ENCODE measurements around the gene CMIP.

Gene CMIP

DNA sequence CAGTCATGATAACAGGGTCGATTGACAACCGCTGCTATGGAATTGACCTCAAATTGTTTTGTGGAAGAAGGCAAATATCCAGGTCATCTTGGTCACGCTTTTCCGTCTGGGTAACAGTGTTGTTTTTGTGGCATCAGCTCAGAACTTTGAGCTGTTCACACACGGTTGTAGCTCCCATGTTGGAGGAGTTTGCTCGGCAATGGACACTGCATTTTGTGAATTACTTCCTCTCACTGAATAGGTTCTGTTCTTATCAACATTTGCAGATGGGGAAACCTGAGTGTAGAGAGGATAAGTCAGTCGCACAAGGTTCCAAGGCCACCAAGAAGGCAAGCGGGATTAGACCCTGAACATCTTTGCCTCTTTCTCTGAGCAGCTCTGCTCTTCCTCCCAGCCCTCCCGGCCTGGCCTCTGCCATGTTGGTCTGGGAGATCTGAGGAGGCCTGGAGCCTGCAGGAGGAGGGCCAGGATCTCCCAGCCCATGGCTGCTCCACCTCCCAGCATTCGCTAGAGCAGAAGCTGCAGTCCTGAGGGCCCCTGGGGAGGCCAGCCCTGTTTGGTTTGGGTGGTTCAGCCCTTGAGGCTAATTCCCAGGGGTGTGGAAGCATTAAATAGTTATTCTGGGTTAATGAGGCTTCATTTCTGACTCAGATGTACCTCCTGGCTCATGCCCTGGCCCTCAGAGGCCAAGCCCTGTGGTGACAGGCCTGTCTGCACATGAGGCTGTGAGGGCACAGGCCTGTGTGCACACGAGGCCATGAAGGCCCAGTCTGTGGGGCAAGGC lies 180.3 kb downstream of the CMIP start:
- DNase-seq (ENCODE audit: low spot score), result no peak

GRCh38 chr16:81625544-81626153 lies 181.0 kb downstream of the CMIP start:
- peak; percentile 55 for DNase-seq (ENCODE audit: low spot score)

GRCh38 chr16:81626181-81626674 lies 181.6 kb downstream of the CMIP start:
- DNase-seq (ENCODE audit: low spot score), result no peak

DNA sequence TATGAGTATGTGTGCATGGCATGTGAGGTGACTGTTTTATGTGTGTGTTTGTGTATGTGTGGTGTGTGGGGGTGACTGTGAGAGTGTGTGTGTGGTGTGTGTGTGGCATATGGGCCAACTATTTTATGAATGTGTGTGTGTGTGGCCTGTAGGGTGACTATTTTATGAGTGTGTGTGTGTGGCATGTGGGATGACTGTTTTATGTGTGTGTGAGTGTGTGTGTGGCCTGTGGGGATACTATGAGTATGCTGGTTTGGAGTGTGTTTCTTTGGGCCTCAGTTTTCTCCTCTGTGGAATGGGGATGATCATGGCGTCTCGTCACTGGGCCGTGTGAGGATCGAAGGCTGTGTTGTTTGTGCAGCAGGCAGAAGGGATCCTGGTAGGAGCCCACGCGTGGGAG lies 182.4 kb downstream of the CMIP start:
- DNase-seq (ENCODE audit: low spot score), result no peak

DNA sequence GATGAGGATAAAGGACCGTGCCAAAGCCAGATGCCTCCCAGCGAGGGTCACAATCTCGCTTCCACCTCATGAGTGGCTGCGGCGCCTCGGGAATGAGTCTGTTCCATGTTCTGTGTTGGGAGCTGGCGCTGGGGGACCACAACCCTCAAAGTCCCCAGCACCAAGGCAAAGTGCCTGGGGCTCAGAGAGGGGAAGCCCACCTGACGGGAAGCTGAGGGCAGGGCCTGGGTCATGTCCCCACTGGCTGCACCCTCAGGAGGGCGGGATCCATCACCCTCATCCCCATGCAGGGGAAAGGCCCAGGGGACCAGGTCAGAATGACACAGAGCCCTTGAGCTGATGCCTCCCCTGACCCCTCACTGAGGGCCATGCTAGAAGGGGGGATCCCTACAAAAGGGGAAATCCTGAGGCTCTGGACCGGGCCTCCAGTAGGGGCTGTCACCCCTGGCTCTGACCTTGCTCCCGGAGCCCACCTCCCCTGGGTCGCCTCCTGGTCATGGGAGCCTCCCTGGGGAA lies 183.2 kb downstream of the CMIP start:
- no peak for DNase-seq (ENCODE audit: low spot score)

GRCh38 chr16:81629034-81629802 lies 184.6 kb downstream of the CMIP start:
- no peak for DNase-seq (ENCODE audit: low spot score)

GRCh38 chr16:81629896-81630634 lies 185.5 kb downstream of the CMIP start:
- DNase-seq (ENCODE audit: low spot score), result no peak

GRCh38 chr16:81630635-81631031 lies 186.0 kb downstream of the CMIP start:
- DNase-seq (ENCODE audit: low spot score), result no peak

GRCh38 chr16:81632392-81633146 lies 188.0 kb downstream of the CMIP start:
- no peak for DNase-seq (ENCODE audit: low spot score)

DNA sequence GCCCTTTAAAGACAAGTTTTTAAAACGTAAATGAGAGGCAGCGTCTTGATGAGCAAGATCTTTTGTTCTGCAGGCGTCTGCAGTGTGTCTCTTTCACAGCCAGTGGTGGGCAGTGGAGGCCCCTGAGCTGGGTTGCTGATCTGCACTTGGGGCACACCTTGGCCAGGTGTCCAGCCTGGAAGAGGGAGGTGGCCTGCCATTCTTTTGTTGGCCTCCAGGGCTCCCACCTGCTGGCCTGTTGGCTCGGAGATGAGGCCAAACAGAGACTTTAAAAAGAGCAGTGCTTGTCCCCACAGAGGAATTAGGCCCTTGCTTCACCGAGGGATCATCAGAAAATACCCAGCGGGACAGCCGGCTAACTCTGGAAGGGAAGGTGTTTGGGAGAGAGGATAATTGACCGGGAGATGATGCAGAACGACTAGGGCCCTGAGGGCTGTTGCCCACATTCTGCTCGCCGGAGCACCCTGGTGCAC lies 188.6 kb downstream of the CMIP start:
- no peak for DNase-seq (ENCODE audit: low spot score)

- DNase-seq (ENCODE audit: low spot score), result no peak
Measured at GRCh38 chr16:81633680-81634379, 189.2 kb downstream of the CMIP start.

- DNase-seq (ENCODE audit: low spot score), result peak; percentile 44
Measured at GRCh38 chr16:81634380-81635062, 189.9 kb downstream of the CMIP start.

- no peak for DNase-seq (ENCODE audit: low spot score)
Measured at GRCh38 chr16:81635063-81635937, 190.7 kb downstream of the CMIP start.

DNA sequence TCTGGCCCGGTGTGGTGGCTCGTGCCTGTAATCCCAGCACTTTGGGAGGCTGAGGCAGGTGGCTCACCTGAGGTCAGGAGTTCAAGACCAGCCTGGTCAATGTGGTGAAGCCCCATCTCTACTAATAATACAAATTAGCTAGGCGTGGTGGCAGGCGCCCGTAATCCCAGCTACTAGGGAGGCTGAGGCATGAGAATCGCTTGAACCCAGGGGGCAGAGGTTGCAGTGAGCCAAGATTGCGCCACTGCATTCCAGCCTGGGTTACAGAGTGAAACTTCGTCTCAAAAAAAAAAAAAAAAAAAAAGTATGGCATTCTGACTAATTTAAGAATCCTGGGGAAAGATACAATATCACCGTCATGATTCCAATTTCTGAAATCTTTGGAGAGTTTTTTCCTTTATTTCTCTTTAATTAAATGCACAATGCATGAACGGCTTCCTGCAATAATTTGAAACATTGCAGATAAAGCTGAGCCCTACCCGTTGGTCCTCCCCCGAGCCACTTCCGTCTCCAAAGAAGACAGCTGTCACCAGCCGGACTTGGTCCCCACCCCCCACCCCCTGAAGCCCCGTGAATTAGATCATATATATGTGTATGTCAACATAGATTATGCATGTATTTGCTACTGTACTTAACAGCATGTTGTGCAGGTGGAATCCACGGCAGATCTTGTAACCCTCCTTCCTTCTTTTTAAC lies 191.8 kb downstream of the CMIP start:
- no peak for DNase-seq (ENCODE audit: low spot score)

DNA sequence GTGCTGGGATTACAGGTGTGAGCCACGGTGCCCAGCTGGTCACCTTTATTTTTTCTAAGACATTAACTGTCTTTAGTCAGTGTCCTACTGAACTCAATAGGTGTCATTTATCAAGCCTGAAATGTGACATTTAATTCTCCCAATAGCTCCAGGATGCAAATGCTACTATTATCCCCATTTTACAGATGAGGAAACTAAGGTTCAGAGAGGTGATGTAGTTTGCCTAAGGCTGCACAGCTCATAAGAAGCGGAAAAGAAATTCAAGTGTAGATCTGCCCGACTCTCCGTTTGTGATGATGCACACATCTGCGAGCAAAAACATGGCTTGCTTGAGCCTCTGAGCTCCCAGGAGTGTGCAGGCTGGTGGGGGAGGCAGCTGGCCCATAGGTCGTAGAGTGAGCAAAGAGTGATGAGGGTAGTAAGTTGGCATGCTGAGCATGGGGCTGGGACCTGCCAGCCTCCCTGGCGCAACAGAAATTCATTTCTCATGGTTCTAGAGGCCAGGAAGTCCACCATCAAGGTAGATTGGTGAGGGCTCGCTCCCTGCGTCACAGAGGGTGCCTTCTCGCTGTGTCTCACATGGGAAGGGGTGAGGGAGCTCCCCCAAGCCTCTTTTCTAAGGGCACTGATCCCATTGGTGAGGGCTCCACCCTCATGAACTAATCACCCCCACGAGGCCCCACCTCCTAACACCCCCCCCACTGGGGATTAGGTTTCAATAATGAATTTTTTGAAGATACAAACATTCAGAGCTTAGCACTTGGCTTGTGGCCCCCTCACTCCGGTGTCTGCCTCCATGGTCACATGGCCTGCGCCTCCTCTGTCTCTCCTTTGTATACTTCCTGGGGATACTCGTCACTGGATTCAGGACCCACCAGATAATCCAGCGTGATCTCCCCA lies 193.0 kb downstream of the CMIP start:
- DNase-seq (ENCODE audit: low spot score), result no peak

DNA sequence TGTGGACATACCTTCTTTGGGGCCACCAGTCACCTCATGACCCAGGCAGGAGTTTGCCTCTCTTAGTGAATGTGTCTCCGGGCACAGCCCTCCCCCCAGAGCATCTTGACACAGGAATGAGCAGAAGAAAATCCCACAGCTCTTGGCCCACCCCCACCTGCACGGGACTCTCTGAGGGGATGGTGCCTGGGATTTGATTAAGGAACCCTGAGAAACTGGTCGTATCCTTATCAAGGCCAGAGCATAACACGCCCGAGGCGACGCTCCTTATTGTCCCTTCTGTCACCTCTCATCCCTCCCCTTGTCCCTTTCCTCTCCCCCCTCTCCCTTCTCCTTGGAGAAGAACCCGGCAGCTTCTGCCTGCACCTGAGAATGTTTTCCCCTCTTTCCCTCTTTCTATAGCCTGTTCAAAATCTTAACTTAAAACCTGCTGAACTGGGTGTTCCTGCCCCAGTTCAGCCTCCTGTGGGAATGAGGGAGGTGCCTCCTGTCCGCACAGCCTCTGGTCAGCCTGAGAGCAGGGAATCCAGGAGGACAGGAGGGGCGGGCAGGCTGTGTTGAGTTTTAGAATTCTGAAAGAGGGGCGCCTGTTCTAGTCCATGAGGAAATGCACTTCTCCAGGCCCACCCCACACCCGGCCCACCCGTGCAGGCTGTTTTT lies 193.8 kb downstream of the CMIP start:
- no peak for DNase-seq (ENCODE audit: low spot score)

DNA sequence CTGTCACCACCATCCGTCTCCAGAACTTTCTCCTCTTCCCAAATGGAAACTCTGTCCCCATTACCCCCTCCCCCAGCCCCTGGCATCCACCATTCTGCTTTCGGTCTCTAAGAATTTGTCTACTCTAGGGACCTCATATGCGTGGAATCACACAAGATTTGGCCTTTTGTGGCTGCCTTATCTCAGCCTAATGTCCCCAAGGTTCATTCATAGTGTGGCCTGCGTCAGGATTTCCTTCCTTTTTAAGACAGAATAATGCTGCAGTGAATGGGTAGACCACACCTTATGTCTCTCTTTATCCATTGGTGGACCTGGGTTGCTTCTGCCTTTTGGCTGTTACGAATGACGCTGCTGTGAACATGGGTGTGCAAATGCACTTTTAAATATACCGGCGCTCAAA lies 194.7 kb downstream of the CMIP start:
- no peak for DNase-seq (ENCODE audit: low spot score)

Measured in kidney capillary endothelial cell (primary cell).